SK-N-SH (cell line): Measurements from ENCODE around the gene SHROOM4.

Experiments used
- SIN3A ChIP-seq: IDR thresholded peaks from 2 replicates; pipeline ENCODE4 v1.6.1; 2012; ENCODE audit warnings: low read depth, mild to moderate bottlenecking, low read length, moderate library complexity, borderline replicate concordance
- TAF1 ChIP-seq: IDR thresholded peaks from 2 replicates; pipeline ENCODE4 v1.6.1; 2012; ENCODE audit warnings: low read depth, mild to moderate bottlenecking, low read length, moderate library complexity, borderline replicate concordance

- no peak for TF ChIP-seq TAF1
- no peak for TF ChIP-seq SIN3A
These were observed 57.7 kb downstream of the SHROOM4 start for GRCh38 chrX:50756276-50756675.
